HG02571 (cell line): Measurements from ENCODE around the gene GPR78.

Experiments used
- ATAC-seq: cut with Tn5 transposase; IDR thresholded peaks from one replicate; pipeline ENCODE4 v1.9.1; 2021; ENCODE audit warnings: mild to moderate bottlenecking, moderate library complexity; ENCODE audit not compliant: unreplicated experiment

Gene GPR78

GRCh38 chr4:8580321-8581093 lies at the start of gene GPR78:
TSS of gene GPR78 (plus strand) at chr4:8580392. CDS start at chr4:8580983, 591 bp downstream.
- no peak for ATAC-seq

- ATAC-seq, result no peak
These were observed 47.9 kb upstream of the GPR78 start for GRCh38 chr4:8532245-8532781.

- no peak for ATAC-seq
These were observed 46.8 kb upstream of the GPR78 start for GRCh38 chr4:8533274-8533865.

GRCh38 chr4:8534129-8534528 lies 46.1 kb upstream of the GPR78 start:
- peak; percentile 91 for ATAC-seq

- ATAC-seq, result no peak
These were observed 45.6 kb upstream of the GPR78 start for GRCh38 chr4:8534611-8535010.

- no peak for ATAC-seq
These were observed 43.7 kb upstream of the GPR78 start for GRCh38 chr4:8536467-8536866.

- no peak for ATAC-seq
These were observed 43.1 kb upstream of the GPR78 start for GRCh38 chr4:8537041-8537461.

GRCh38 chr4:8538076-8538702 lies 42.0 kb upstream of the GPR78 start:
- no peak for ATAC-seq

- no peak for ATAC-seq
These were observed 41.3 kb upstream of the GPR78 start for GRCh38 chr4:8538703-8539567.

GRCh38 chr4:8539661-8540060 lies 40.5 kb upstream of the GPR78 start:
- ATAC-seq, result no peak

GRCh38 chr4:8540072-8540471 lies 40.1 kb upstream of the GPR78 start:
- ATAC-seq, result no peak

- ATAC-seq, result no peak
These were observed 39.6 kb upstream of the GPR78 start for GRCh38 chr4:8540586-8540985.

- no peak for ATAC-seq
These were observed 39.2 kb upstream of the GPR78 start for GRCh38 chr4:8540991-8541390.

- ATAC-seq, result no peak
These were observed 38.0 kb upstream of the GPR78 start for GRCh38 chr4:8541981-8542715.

GRCh38 chr4:8542776-8543525 lies 37.2 kb upstream of the GPR78 start:
- no peak for ATAC-seq

- ATAC-seq, result no peak
These were observed 36.6 kb upstream of the GPR78 start for GRCh38 chr4:8543623-8544022.

GRCh38 chr4:8544282-8544681 lies 35.9 kb upstream of the GPR78 start:
- no peak for ATAC-seq

GRCh38 chr4:8544741-8545438 lies 35.3 kb upstream of the GPR78 start:
- no peak for ATAC-seq

GRCh38 chr4:8545439-8545765 lies 34.8 kb upstream of the GPR78 start:
- no peak for ATAC-seq
